ENCODE results near the gene MPP2. TPM values are rescaled to one million over a fixed set of nuclear protein-coding genes. Genes with fewer than 3 reads are reported as not detected.

MPP2 gene
- total and polyA plus RNA-seq, 2 experiments from 2014 or later, result 1.3 to 1.4 TPM

GRCh38 chr17:43826206-43826605 is 81.1 kb downstream of the MPP2 start:
- H3K27me3 ChIP-seq, result no peaks in the 10 kb centered on the region
- no peak overlapping the region for H3K4me2 ChIP-seq
- TF ChIP-seq, protein P1, sequence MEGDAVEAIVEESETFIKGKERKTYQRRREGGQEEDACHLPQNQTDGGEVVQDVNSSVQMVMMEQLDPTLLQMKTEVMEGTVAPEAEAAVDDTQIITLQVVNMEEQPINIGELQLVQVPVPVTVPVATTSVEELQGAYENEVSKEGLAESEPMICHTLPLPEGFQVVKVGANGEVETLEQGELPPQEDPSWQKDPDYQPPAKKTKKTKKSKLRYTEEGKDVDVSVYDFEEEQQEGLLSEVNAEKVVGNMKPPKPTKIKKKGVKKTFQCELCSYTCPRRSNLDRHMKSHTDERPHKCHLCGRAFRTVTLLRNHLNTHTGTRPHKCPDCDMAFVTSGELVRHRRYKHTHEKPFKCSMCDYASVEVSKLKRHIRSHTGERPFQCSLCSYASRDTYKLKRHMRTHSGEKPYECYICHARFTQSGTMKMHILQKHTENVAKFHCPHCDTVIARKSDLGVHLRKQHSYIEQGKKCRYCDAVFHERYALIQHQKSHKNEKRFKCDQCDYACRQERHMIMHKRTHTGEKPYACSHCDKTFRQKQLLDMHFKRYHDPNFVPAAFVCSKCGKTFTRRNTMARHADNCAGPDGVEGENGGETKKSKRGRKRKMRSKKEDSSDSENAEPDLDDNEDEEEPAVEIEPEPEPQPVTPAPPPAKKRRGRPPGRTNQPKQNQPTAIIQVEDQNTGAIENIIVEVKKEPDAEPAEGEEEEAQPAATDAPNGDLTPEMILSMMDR (IDR thresholded peaks at IDR 0.05; ENCODE audit: poor library complexity), result no peak
- TF ChIP-seq EZH2phosphoT487 (IDR thresholded peaks at IDR 0.05; ENCODE audit: low read depth, severe bottlenecking, unreplicated experiment), result no peak
- TF ChIP-seq EZH2 (IDR thresholded peaks at IDR 0.05; ENCODE audit: borderline replicate concordance), result no peak
- H3K9me2 ChIP-seq (replicated peaks; ENCODE audit: insufficient read depth), result no peaks in the 10 kb centered on the region
- H3K36me3 ChIP-seq (replicated peaks; ENCODE audit: insufficient read depth, low read depth), result no peaks in the 10 kb centered on the region
- WGBS (ENCODE audit: low lambda C conversion rate, missing lambda C conversion rate), result 92% methylated on average over 7 of the region's 7 CpGs
- no peaks in the 10 kb centered on the region for H3K9me3 ChIP-seq (ENCODE audit: low read depth)
- DNase-seq (ENCODE audit: low spot score), result no peak
- no peak overlapping the region for H2AFZ ChIP-seq
- H3K4me1 ChIP-seq (ENCODE audit: insufficient read depth), result no peaks in the 10 kb centered on the region
- no peaks in the 10 kb centered on the region for H4K20me1 ChIP-seq (ENCODE audit: insufficient read depth, poor library complexity, severe bottlenecking)
- no peak overlapping the region for H3K27ac ChIP-seq
- H3K79me2 ChIP-seq, result no peaks in the 10 kb centered on the region
- H3K4me3 ChIP-seq, result no peak overlapping the region

GRCh38 chr17:43825567-43825966 is 81.8 kb downstream of the MPP2 start:
- no peaks in the 10 kb centered on the region for H3K36me3 ChIP-seq (replicated peaks; ENCODE audit: insufficient read depth, low read depth)

More at GRCh38 chr17:43825567-43825966, 81.8 kb downstream of the MPP2 start:
- Histone ChIP-seq H3K9me3 (ENCODE audit: low read depth) (no peaks in the 10 kb centered on the region), H3K9me2 (replicated peaks; ENCODE audit: insufficient read depth) (no peaks in the 10 kb centered on the region), H3K4me2 (no peak overlapping the region), H3K79me2 (no peaks in the 10 kb centered on the region), H3K4me1 (ENCODE audit: insufficient read depth) (no peaks in the 10 kb centered on the region), H2AFZ (no peak overlapping the region), H3K27me3 (no peaks in the 10 kb centered on the region), H4K20me1 (ENCODE audit: insufficient read depth, poor library complexity, severe bottlenecking) (no peaks in the 10 kb centered on the region), H3K27ac (no peak overlapping the region), H3K4me3 (no peak overlapping the region)
- DNase-seq (ENCODE audit: low spot score), result no peak
- WGBS (ENCODE audit: low lambda C conversion rate, missing lambda C conversion rate), result 90% methylated on average over 12 of the region's 12 CpGs
- TF ChIP-seq EZH2phosphoT487 (IDR thresholded peaks at IDR 0.05; ENCODE audit: low read depth, severe bottlenecking, unreplicated experiment) (no peak), EZH2 (IDR thresholded peaks at IDR 0.05; ENCODE audit: borderline replicate concordance) (no peak)
- TF ChIP-seq, protein P1 (IDR thresholded peaks at IDR 0.05; ENCODE audit: poor library complexity), result no peak

Other genes with a start within 250 kb of the MPP2 start
- 0.64 and 0.90 TPM in 2 replicates for gene MEOX1, start 245.6 kb downstream of the MPP2 start, total RNA-seq
- 0.32 and 0.33 TPM in 2 replicates for gene MEOX1, start 245.6 kb downstream of the MPP2 start, polyA plus RNA-seq
- gene SOST, start 148.7 kb downstream of the MPP2 start, total RNA-seq, result not detected in 2 replicates
- not detected in 2 replicates for gene SOST, start 148.7 kb downstream of the MPP2 start, polyA plus RNA-seq
- 76.8 and 79.3 TPM in 2 replicates for gene DUSP3, start 128.6 kb downstream of the MPP2 start, total RNA-seq
- gene DUSP3, start 128.6 kb downstream of the MPP2 start, polyA plus RNA-seq, result 65.5 and 73.8 TPM in 2 replicates
- gene CFAP97D1, start 127.1 kb downstream of the MPP2 start, total RNA-seq, result 0.10 TPM in 1 of 2 replicates, not detected in the other
- not detected in 2 replicates for gene CFAP97D1, start 127.1 kb downstream of the MPP2 start, polyA plus RNA-seq
- gene MPP3, start 74.4 kb downstream of the MPP2 start, total RNA-seq, result 2.1 and 3.2 TPM in 2 replicates
- 5.1 and 10.9 TPM in 2 replicates for gene MPP3, start 74.4 kb downstream of the MPP2 start, polyA plus RNA-seq
- not detected in 2 replicates for gene CD300LG, start 60.4 kb downstream of the MPP2 start, total RNA-seq
- not detected in 2 replicates for gene CD300LG, start 60.4 kb downstream of the MPP2 start, polyA plus RNA-seq
- not detected in 2 replicates for gene PPY, start 34.9 kb upstream of the MPP2 start, total RNA-seq
- not detected in 2 replicates for gene PPY, start 34.9 kb upstream of the MPP2 start, polyA plus RNA-seq
- gene PYY, start 46.4 kb upstream of the MPP2 start, total RNA-seq, result 3.2 TPM in 1 of 2 replicates, not detected in the other
- 0.28 and 16.9 TPM in 2 replicates for gene PYY, start 46.4 kb upstream of the MPP2 start, polyA plus RNA-seq
- gene NAGS, start 97.1 kb upstream of the MPP2 start, total RNA-seq, result 11.2 and 14.0 TPM in 2 replicates
- gene NAGS, start 97.1 kb upstream of the MPP2 start, polyA plus RNA-seq, result 8.0 and 14.4 TPM in 2 replicates
- 41.0 and 43.3 TPM in 2 replicates for gene TMEM101, start 107.4 kb upstream of the MPP2 start, total RNA-seq
- 27.8 and 33.4 TPM in 2 replicates for gene TMEM101, start 107.4 kb upstream of the MPP2 start, polyA plus RNA-seq
- 40.4 and 44.7 TPM in 2 replicates for gene LSM12, start 159.1 kb upstream of the MPP2 start, total RNA-seq
- 44.5 and 45.8 TPM in 2 replicates for gene LSM12, start 159.1 kb upstream of the MPP2 start, polyA plus RNA-seq
- 36.1 and 38.8 TPM in 2 replicates for gene G6PC3, start 163.2 kb upstream of the MPP2 start, total RNA-seq
- 132 and 140 TPM in 2 replicates for gene G6PC3, start 163.2 kb upstream of the MPP2 start, polyA plus RNA-seq
- 28.5 and 33.9 TPM in 2 replicates for gene HDAC5, start 216.1 kb upstream of the MPP2 start, total RNA-seq
- 32.3 and 42.7 TPM in 2 replicates for gene HDAC5, start 216.1 kb upstream of the MPP2 start, polyA plus RNA-seq
- gene HROB, start 234.4 kb upstream of the MPP2 start, total RNA-seq, result 1.8 and 2.0 TPM in 2 replicates
- gene HROB, start 234.4 kb upstream of the MPP2 start, polyA plus RNA-seq, result 5.7 and 5.9 TPM in 2 replicates

Data from hepatocyte (in vitro differentiated cells).